Prostate gland (tissue), 2 donors: Measurements from ENCODE around the gene PTPRG. TPM values are rescaled to one million over a fixed set of nuclear protein-coding genes. Genes with fewer than 3 reads are reported as not detected.
"Not testable (repeated sequence)": the region's sequence is repeated elsewhere in the genome, so short reads cannot be mapped to it uniquely, and the experiment has no call there.

Experiments
- DNase-seq: peaks from one replicate; pipeline ENCODE4 v3.0.0-alpha.2; 2019; ENCODE audit warnings: low spot score
- H3K27ac ChIP-seq, 2 donors: fragments of 200-600 bp; sonication (generic); 2 replicates each; pipeline ENCODE4 v1.5.1; 2017 to 2019
- H3K27me3 ChIP-seq: fragments of 200-600 bp; sonication (generic); replicated peaks from 2 replicates; pipeline ENCODE4 v1.5.1; 2019; ENCODE audit not compliant: insufficient read depth
- H3K36me3 ChIP-seq, 2 donors: fragments of 200-600 bp; sonication (generic); 1 replicate in 1 of 2; 2 replicates in 1 of 2; pipeline versions ENCODE4 v1.5.1 to v1.8.1; 2017 to 2019
- H3K4me1 ChIP-seq: fragments of 200-600 bp; sonication (generic); replicated peaks from 2 replicates; pipeline ENCODE4 v1.5.1; 2019
- H3K4me3 ChIP-seq, 2 donors: fragments of 200-600 bp; sonication (generic); 2 replicates each; pipeline ENCODE4 v1.5.1; 2017 to 2019
- H3K9me3 ChIP-seq: fragments of 200-600 bp; sonication (generic); 2 replicates; pipeline ENCODE4 v1.5.1; 2017
- CTCF ChIP-seq, 4 experiments: fragments of 200-600 bp in 2 of 4; fragments of 450-650 bp in 2 of 4; sonication (generic) in 2 of 4; IDR thresholded peaks; 1 replicate in 3 of 4; 2 replicates in 1 of 4; pipeline ENCODE4 v1.5.1; 2016 to 2019; ENCODE audit warnings: antibody characterized with exemption in 4 of 4, mild to moderate bottlenecking in 2 of 4, moderate library complexity in 2 of 4
- POLR2A ChIP-seq: fragments of 450-650 bp; IDR thresholded peaks from one replicate; pipeline ENCODE4 v1.6.1; 2016; ENCODE audit warnings: antibody characterized with exemption, mild to moderate bottlenecking
- POLR2AphosphoS5 ChIP-seq: sonication (generic); formaldehyde crosslinking; IDR thresholded peaks from one replicate; pipeline ENCODE4 v1.6.1; 2017; ENCODE audit warnings: antibody characterized with exemption
- WGBS: methylation state at CpG from one replicate; pipeline ENCODE4 v1.1.5; 2018; 5-methylcytosine and 5-hydroxymethylcytosine counted together
- intact Hi-C: fragments of 100-400 bp; cut with DNase I; formaldehyde crosslinking; loops from one replicate; pipeline ENCODE4 v1.14.2; 2022
- total RNA-seq, 2 donors: library from RNA; depleted of rRNA; stranded (reverse); fragments of >200 nt; gene quantifications; one replicate each; pipeline ENCODE4 v1.1.0, GENCODE V29; 2016

The PTPRG gene
- total RNA-seq, 2 donors from 2014 or later: 22.0 to 78.6 TPM

GRCh38 chr3:61545716-61546115 lies 15.7 kb upstream of the PTPRG start:
- H3K4me3 ChIP-seq: no peak overlapping the region
- no peaks in the 10 kb centered on the region for H3K36me3 ChIP-seq
- H3K27ac ChIP-seq: no peak overlapping the region
- intact Hi-C loops: no loop called here
- no peak for TF ChIP-seq CTCF (IDR thresholded peaks at IDR 0.05)
- TF ChIP-seq POLR2AphosphoS5: no peak
- no peak for TF ChIP-seq POLR2A
- H3K9me3 ChIP-seq: no peaks in the 10 kb centered on the region
- no peak for DNase-seq
- H3K4me1 ChIP-seq: no peaks in the 10 kb centered on the region
- no peaks in the 10 kb centered on the region for H3K27me3 ChIP-seq
- WGBS: 89% methylated on average over 2 of the region's 2 CpGs

- TF ChIP-seq CTCF (IDR thresholded peaks at IDR 0.05): no peak
- no peak for TF ChIP-seq POLR2AphosphoS5
- no peak for TF ChIP-seq POLR2A
- no peak for DNase-seq
- Histone ChIP-seq H3K27me3 (no peaks in the 10 kb centered on the region), H3K27ac (no peak overlapping the region), H3K36me3 (no peaks in the 10 kb centered on the region), H3K4me3 (no peak overlapping the region), H3K4me1 (no peaks in the 10 kb centered on the region), H3K9me3 (no peaks in the 10 kb centered on the region)
- WGBS: 35% methylated on average over 4 of the region's 4 CpGs
- intact Hi-C loops: no loop called here
Measured at GRCh38 chr3:61547625-61548024, 13.7 kb upstream of the PTPRG start.

DNA sequence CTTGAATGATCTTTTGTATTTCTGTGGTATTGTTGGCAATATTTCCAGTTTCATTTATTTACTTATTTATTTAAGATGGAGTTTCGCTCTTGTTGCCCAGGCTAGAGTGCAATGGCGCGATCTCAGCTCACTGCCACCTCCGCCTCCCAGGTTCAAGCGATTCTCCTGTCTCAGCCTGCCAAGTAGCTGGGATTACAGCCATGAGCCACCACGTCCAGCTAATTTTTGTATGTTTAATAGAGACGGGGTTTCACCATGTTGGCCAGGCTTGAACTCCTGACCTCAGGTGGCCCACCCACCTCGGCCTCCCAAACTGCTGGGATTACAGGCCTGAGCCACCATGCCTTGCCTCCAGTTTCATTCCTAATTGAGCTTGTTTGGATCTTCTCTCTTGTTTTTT lies 8.7 kb upstream of the PTPRG start:
- H3K27me3 ChIP-seq, intact Hi-C loops, H3K36me3 ChIP-seq, H3K4me3 ChIP-seq, H3K4me1 ChIP-seq, H3K9me3 ChIP-seq, DNase-seq, H3K27ac ChIP-seq: not testable (repeated sequence)
- 63% methylated on average over 8 of the region's 8 CpGs for WGBS

DNA sequence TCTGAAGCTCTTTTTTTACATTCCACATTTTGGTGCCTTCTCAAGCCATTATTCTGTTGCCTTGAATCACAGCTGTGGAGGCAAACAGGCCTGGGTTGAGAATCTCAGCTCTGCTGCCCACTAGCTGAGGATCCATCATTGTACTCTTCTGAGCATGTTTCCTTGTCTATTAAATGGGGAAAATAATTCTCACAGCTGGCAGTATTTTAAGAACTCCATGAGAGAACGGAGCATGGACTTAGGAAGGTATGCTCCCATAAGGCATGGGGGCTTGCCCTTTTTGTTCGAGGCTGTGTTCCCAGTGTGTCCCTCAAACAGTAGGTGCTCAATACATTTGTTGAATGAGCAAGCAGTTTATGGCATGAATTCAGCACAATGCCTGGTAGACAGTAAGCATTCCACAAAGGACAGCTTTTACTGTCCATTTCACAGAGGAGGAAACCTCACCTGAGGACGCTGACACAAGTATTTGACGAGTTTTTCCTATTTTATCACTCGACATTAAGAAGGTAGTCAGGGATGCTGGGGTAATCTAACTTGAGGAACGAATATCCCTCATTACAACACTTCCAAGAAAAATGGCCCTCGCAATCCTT lies 2.1 kb upstream of the PTPRG start:
- 50% methylated on average over 7 of the region's 7 CpGs for WGBS
- TF ChIP-seq POLR2A (no peak), POLR2AphosphoS5 (no peak), CTCF (IDR thresholded peaks at IDR 0.05) (no peak)
- no peaks in the 10 kb centered on the region for H3K36me3 ChIP-seq
- intact Hi-C loops: no loop called here
- no peaks in the 10 kb centered on the region for H3K9me3 ChIP-seq
- H3K27me3 ChIP-seq: no peaks in the 10 kb centered on the region
- no peaks in the 10 kb centered on the region for H3K4me1 ChIP-seq
- H3K4me3 ChIP-seq: no peak overlapping the region
- H3K27ac ChIP-seq: no peak overlapping the region
- no peak for DNase-seq

- under 1% methylated on average over 60 of the region's 64 CpGs for WGBS
- no peaks in the 10 kb centered on the region for H3K36me3 ChIP-seq
- no peaks in the 10 kb centered on the region for H3K27me3 ChIP-seq
- intact Hi-C loops: loop anchor here (5.0 kb wide), 3 partner anchors 302 to 537 kb away; no protein-coding TSS in a partner anchor
- peak overlapping the region; percentile 73 to 75 for H3K4me3 ChIP-seq
- H3K9me3 ChIP-seq: no peaks in the 10 kb centered on the region
- no peak for TF ChIP-seq POLR2A
- TF ChIP-seq CTCF (IDR thresholded peaks at IDR 0.05): peak in 2 of 4 experiments; percentile 31 to 37
- TF ChIP-seq POLR2AphosphoS5: peak; percentile 41
- H3K27ac ChIP-seq: peak overlapping the region; percentile 71 to 92
- H3K4me1 ChIP-seq: no peaks in the 10 kb centered on the region
- peak; percentile 65 for DNase-seq
Measured at GRCh38 chr3:61560517-61561373, 626 bp upstream of the PTPRG start.
